RWPE1 (cell line): Measurements from ENCODE around the gene LCP1.

ENCODE experiments used
- CTCF ChIA-PET: fragments of 350-600 bp; sonication (Branson Sonifier 250); formaldehyde crosslinking; extraction: SDS; loops from one replicate; lab custom pipeline; 2021; lab: Yijun Ruan, JAX
- POLR2A ChIA-PET: fragments of 400-600 bp; formaldehyde crosslinking; extraction: SDS; loops from one replicate; lab custom pipeline; 2020; ENCODE audit warnings: antibody characterized with exemption; ENCODE audit not compliant: low non-redundant PET; lab: Yijun Ruan, JAX
- DNase-seq: peaks from one replicate; pipeline ENCODE4 v3.0.0; 2012; ENCODE audit warnings: low spot score
- H3K27ac ChIP-seq: fragments of 450-650 bp; 2 replicates; pipeline ENCODE4 v1.5.1; 2017
- TF ChIP-seq, protein P1 (sequence below): fragments of 450-650 bp; conservative IDR thresholded peaks from 2 replicates; pipeline ENCODE4 v1.5.1; 2017; ENCODE audit warnings: low read depth, mild to moderate bottlenecking

LCP1 gene

DNA sequence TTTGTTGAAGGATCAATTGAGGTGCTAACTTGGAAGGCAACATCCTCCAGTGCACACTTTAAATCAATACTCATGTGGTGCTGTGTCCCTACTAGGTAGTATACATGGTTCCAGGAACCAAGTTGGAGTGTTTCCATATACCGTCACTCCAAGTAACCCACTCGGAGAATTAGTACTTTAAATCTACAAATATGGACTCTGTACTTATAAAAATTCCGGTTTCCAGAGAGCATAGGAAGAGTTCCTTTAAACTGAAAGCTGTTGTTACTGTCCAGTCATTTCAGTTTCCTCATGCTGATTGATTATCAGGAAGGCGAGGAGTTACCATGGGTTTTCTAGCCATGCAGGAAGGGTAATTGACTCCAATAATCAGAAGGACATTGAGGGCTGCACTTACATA is 84.3 kb downstream of the LCP1 start:
- H3K27ac ChIP-seq, result no peak overlapping the region
- DNase-seq, result no peak
- TF ChIP-seq, protein P1, sequence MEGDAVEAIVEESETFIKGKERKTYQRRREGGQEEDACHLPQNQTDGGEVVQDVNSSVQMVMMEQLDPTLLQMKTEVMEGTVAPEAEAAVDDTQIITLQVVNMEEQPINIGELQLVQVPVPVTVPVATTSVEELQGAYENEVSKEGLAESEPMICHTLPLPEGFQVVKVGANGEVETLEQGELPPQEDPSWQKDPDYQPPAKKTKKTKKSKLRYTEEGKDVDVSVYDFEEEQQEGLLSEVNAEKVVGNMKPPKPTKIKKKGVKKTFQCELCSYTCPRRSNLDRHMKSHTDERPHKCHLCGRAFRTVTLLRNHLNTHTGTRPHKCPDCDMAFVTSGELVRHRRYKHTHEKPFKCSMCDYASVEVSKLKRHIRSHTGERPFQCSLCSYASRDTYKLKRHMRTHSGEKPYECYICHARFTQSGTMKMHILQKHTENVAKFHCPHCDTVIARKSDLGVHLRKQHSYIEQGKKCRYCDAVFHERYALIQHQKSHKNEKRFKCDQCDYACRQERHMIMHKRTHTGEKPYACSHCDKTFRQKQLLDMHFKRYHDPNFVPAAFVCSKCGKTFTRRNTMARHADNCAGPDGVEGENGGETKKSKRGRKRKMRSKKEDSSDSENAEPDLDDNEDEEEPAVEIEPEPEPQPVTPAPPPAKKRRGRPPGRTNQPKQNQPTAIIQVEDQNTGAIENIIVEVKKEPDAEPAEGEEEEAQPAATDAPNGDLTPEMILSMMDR, result no peak
- POLR2A ChIA-PET, result no interaction called here
- CTCF ChIA-PET, result interaction anchor here (1.1 kb wide), 1 partner anchor 16 kb away, joined by 3 read pairs; no protein-coding TSS in a partner anchor

DNA sequence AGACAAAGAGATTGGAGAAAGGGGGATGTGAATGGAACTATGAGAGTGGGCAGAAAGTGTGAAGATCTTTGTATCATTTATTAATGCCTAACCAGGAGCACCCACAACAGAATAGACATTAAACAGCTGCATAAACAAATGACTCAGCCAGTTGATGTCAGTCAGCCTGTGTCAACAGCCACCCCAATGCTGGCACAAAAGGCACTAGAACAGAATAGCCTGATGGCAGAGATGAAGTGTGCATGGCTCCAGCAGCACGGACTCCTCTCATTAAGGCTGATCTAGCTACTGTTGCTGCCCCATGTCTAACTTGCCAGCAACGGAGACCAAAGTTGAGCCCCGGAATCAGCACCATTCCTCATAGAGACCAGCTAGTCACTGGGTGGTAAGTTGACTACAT is 85.0 kb downstream of the LCP1 start:
- POLR2A ChIA-PET, result no interaction called here
- TF ChIP-seq, protein P1, result no peak
- H3K27ac ChIP-seq, result no peak overlapping the region
- CTCF ChIA-PET, result interaction anchor here (0.7 kb wide), 1 partner anchor 413 kb away, joined by 3 read pairs; no protein-coding TSS in a partner anchor
- DNase-seq, result no peak

DNA sequence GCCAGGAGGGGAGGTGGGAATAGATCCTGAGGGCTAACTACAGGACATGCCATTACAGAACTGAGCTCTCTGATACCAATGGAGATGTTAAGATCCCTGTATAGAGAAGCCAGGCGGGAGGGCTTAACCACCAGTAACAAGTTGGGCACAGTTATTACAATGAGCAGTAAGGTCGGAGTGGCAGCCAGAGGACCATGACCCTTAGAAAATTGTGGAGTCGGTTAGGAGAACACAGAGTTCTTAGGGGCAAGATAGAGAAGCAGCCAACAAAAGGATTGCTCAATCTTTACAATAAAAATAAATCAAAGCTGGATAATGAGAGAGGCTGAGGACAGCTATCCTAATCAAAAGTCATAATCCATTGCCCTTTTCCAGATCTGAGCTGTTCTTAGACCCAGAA is 87.5 kb downstream of the LCP1 start:
- TF ChIP-seq, protein P1, result no peak
- ChIA-PET POLR2A (no interaction called here), CTCF (interaction anchor here (1.2 kb wide), 1 partner anchor 12 kb away, joined by 3 read pairs; no protein-coding TSS in a partner anchor)
- no peak for DNase-seq
- no peak overlapping the region for H3K27ac ChIP-seq

DNA sequence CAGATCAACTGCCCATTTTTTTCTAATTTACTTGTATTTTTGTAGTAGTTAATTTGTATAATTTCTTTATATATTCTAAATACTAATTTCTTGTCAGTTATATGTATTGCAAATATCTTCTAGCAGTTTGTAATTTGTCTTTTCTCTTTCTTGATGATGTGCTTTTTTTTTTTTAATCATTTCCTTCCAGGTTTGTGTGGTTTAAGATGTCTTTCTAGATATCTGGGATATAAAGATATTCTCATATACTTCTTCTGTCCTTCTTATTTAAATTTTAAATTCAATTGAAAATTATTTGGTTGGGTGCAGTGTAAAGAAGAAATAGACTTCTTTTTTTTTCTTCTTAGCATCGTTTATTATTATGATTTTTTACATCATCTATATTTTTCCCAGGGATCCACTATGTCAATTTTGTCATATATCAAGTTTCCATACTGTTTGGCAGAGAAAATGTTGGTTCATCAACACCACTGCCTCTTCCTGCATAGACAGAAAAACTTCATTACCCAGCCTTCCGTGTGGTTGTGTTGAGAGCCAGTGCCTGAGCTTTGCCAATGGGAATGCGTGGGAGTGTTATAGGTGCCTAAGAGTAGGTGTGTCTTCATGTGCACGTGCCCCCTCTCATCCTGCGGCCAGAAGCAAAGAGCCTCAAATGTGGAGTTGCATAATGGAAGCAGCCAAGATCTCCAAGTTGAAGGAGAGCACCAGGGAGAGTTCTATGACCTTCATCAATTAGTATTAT is 93.0 kb downstream of the LCP1 start:
- ChIA-PET POLR2A (no interaction called here), CTCF (no interaction called here)
- H3K27ac ChIP-seq, result no peak overlapping the region
- DNase-seq, result no peak
- TF ChIP-seq, protein P1, result no peak

DNA sequence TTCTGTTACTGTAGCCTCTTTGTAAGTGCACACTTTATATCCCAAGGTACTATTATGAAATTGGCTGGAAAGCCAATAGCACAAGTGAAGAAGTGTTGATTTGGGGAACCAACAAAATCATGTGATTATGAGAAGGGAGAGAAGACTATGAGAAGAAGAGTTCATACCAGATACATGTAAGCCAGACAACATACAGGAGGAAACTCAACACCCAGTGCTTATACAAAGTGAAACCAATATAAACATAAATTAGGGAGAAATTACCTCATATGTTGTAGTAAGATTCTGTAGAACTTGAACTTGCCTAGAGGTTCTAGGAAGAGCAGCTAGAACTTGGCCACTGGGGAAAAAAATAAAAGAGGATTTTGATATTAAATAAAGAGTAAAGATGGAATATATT is 94.5 kb downstream of the LCP1 start:
- TF ChIP-seq, protein P1, result no peak
- POLR2A ChIA-PET, result no interaction called here
- CTCF ChIA-PET, result no interaction called here
- DNase-seq, result no peak
- H3K27ac ChIP-seq, result no peak overlapping the region

DNA sequence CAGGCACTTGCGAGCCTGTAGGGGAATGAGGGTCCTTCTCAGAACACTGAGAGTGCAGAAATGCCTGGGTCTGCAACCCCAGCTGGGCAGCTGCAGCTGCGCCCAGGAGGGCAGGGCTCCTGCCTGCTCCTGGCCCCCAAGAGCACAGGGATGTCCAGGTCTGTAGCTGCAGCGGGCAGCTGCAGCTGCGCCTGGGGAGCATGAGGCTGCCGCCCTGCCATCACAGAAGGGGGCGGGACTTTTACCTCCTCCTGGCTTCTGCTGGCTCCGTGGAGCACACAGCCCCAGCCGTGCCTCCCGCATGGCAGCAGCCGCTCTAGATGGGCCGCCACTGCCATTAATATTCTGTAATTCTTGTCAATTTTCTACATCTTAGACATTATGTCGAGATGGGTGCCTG is 95.0 kb downstream of the LCP1 start:
- H3K27ac ChIP-seq, result no peak overlapping the region
- ChIA-PET CTCF (no interaction called here), POLR2A (no interaction called here)
- TF ChIP-seq, protein P1, result no peak
- DNase-seq, result no peak
